CD4-positive, CD25-positive, alpha-beta regulatory T cell (primary cell): ENCODE measurements around the gene SMG6. TPM values are rescaled to one million over a fixed set of nuclear protein-coding genes. Genes with fewer than 3 reads are reported as not detected.

Experiments
- ATAC-seq, 2 donors: fragments of 150-1000 bp; cut with Tn5 transposase; one replicate each; pipeline ENCODE4 v1.10.0; 2021; ENCODE audit warnings: low read depth in 2 of 2, moderate number of reproducible peaks in 2 of 2, moderate library complexity in 1 of 2
- DNase-seq, 3 donors: peaks; one replicate each; pipeline versions ENCODE4 v3.0.0 to v3.0.0-alpha.2; 2012 to 2022; ENCODE audit warnings: mixed read lengths in 1 of 3
- H3K27ac ChIP-seq: one replicate; pipeline ENCODE4 v1.7.0; 2013; ENCODE audit warnings: mild to moderate bottlenecking, low read length; ENCODE audit not compliant: insufficient read depth, poor library complexity, severe bottlenecking
- H3K27me3 ChIP-seq: one replicate; pipeline ENCODE4 v1.7.0; 2013; ENCODE audit warnings: low read length; ENCODE audit not compliant: control insufficient read depth, insufficient read depth
- H3K36me3 ChIP-seq: one replicate; pipeline ENCODE4 v1.7.0; 2013; ENCODE audit warnings: mild to moderate bottlenecking, low read length, moderate library complexity; ENCODE audit not compliant: control insufficient read depth, insufficient read depth
- H3K4me1 ChIP-seq: 2 replicates; pipeline ENCODE4 v1.7.0; 2013; ENCODE audit warnings: mild to moderate bottlenecking, low read length; ENCODE audit not compliant: insufficient read depth, control insufficient read depth, poor library complexity, severe bottlenecking
- H3K4me3 ChIP-seq: one replicate; pipeline ENCODE4 v1.7.0; 2013; ENCODE audit warnings: low read depth, mild to moderate bottlenecking, low read length, moderate library complexity
- H3K9me3 ChIP-seq, 2 experiments: 1 replicate in 1 of 2; 2 replicates in 1 of 2; pipeline ENCODE4 v1.7.0; 2013; ENCODE audit warnings: low read length in 2 of 2, mild to moderate bottlenecking in 1 of 2, moderate library complexity in 1 of 2; ENCODE audit not compliant: control insufficient read depth in 2 of 2
- H3K27ac Mint-ChIP-seq, 3 donors: one replicate each; pipeline ENCODE4 v1.8.0; 2020 to 2022; ENCODE audit warnings: mild to moderate bottlenecking in 3 of 3, mixed read lengths in 3 of 3, moderate library complexity in 2 of 3
- H3K27me3 Mint-ChIP-seq: one replicate; pipeline ENCODE4 v1.8.0; 2022; ENCODE audit warnings: mild to moderate bottlenecking, mixed read lengths
- H3K36me3 Mint-ChIP-seq: one replicate; pipeline ENCODE4 v1.8.0; 2020; ENCODE audit warnings: mixed read lengths
- H3K4me1 Mint-ChIP-seq, 4 donors: one replicate each; pipeline ENCODE4 v1.8.0; 2020 to 2022; ENCODE audit warnings: mixed read lengths in 4 of 4, mild to moderate bottlenecking in 1 of 4
- H3K4me3 Mint-ChIP-seq, 4 donors: one replicate each; pipeline ENCODE4 v1.8.0; 2020 to 2022; ENCODE audit warnings: mild to moderate bottlenecking in 4 of 4, mixed read lengths in 4 of 4, moderate library complexity in 3 of 4
- H3K9me3 Mint-ChIP-seq, 7 donors: one replicate each; pipeline ENCODE4 v1.8.0; 2020 to 2022; ENCODE audit warnings: mixed read lengths in 7 of 7, mild to moderate bottlenecking in 3 of 7, moderate library complexity in 2 of 7
- polyA plus RNA-seq, 4 donors: library from polyadenylated mRNA; unstranded; fragments of 300-500 nt; fragmentation: Illumina TruSeq; gene quantifications; one replicate each; pipeline ENCODE4 v1.2.3, GENCODE V29; 2021
- total RNA-seq: library from RNA; stranded (reverse); gene quantifications from one replicate; pipeline ENCODE4 v1.2.3, GENCODE V29; 2022

Gene SMG6
- total and polyA plus RNA-seq, 5 donors from 2014 or later, result 3.3 to 42.9 (median 4.9) TPM

DNA sequence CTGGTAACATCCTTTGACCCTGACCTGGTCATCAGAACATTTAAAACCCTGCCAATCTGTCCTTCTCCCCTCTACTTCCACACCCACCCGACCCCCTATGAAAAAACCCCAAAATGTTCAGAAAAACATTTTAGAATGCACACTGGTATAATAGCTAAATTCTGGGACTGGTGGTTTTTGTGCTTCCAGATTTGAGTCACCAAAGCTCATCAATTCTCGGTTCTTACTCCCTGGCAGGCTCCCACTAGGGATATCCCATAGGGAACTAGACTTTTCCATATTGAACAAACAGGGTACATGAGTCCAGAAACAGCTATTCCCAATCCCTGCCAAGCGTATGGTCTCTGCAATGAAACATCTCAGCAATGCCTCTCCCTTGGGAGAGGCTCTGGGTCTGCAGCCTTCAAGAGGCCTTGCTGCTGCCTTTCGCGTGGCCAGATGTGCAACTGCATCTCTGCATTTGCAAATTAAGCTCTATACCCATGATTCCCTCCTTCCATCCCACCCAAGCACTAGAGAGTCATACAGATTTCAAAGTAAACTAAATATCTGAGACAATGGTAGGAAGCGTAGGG lies 67.7 kb downstream of the SMG6 start:
- peaks cover 45% of the 10 kb centered on the region for H3K36me3 ChIP-seq

DNA sequence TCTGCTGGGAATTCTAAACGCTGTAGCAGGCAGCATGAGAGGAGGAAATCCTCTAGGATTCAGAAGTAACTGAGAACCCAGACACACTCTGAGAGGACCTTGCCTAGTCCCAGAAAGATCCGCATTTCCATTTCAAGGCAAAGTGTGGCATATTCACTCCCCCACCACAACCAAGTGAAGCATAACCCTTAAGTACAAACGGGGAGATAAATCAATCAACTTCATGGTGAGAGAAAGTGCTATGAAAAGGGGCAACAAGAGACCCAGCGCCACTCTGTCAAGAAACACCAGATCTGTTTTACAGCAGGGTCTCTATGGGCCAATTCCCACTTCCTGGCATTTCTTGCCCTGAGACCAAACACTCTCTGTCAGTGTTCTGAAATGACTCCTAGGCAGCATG lies 68.3 kb downstream of the SMG6 start:
- Mint-ChIP-seq H3K36me3 (peaks cover 9% of the 10 kb centered on the region), H3K4me1 (peaks cover 0 to 14% (median 10%) of the 10 kb centered on the region in 4 donors), H3K27me3 (no peaks in the 10 kb centered on the region), H3K27ac (no peak overlapping the region), H3K9me3 (no peaks in the 10 kb centered on the region), H3K4me3 (no peak overlapping the region)
- no peak for DNase-seq
- Histone ChIP-seq H3K36me3 (peaks cover 42% of the 10 kb centered on the region), H3K9me3 (no peaks in the 10 kb centered on the region), H3K4me1 (no peaks in the 10 kb centered on the region), H3K27ac (no peak overlapping the region), H3K27me3 (no peaks in the 10 kb centered on the region), H3K4me3 (no peak overlapping the region)
- no peak for ATAC-seq

More for the DNA sequence above, 67.7 kb downstream of the SMG6 start:
- Mint-ChIP-seq H3K27ac (no peak overlapping the region), H3K9me3 (no peaks in the 10 kb centered on the region), H3K4me3 (no peak overlapping the region), H3K27me3 (no peaks in the 10 kb centered on the region), H3K4me1 (peaks cover 0 to 14% (median 6%) of the 10 kb centered on the region in 4 donors), H3K36me3 (peaks cover 9% of the 10 kb centered on the region)
- Histone ChIP-seq H3K27ac (no peak overlapping the region), H3K9me3 (no peaks in the 10 kb centered on the region), H3K4me1 (no peaks in the 10 kb centered on the region), H3K27me3 (no peaks in the 10 kb centered on the region), H3K4me3 (no peak overlapping the region)
- ATAC-seq (no peak), DNase-seq (no peak)

DNA sequence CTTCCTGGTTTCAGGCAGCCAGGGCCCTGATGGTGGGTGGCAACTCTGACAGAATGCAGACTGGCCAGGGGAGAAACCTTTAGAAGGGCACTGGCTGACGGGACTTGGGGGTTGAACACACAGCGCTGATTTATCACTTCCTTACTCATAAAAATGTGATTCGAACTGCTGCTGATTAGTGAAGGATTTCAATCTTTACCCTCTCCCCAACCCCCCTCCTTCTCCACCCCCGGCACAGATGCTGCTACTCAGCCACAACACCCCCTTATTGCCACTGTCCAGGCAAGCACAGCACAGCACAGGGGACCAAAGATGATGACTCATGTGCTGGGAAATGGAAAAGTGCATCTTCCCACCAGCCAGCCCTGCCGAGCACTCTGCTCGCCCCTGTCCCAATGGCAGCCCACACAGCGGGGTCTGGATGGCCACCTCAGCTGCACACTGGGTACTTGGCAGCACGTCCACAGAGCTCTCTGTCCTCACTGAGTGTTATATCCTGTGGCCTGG lies 70.1 kb downstream of the SMG6 start:
- Mint-ChIP-seq H3K27me3 (no peaks in the 10 kb centered on the region), H3K4me3 (no peak overlapping the region), H3K4me1 (peaks cover 9 to 18% (median 12%) of the 10 kb centered on the region in 4 donors), H3K27ac (peak overlapping the region in 1 of 3 donors; percentile 9), H3K9me3 (no peaks in the 10 kb centered on the region), H3K36me3 (peaks cover 16% of the 10 kb centered on the region)
- H3K4me1 ChIP-seq, result no peaks in the 10 kb centered on the region
- DNase-seq (no peak), ATAC-seq (no peak)
- H3K36me3 ChIP-seq, result peaks cover 43% of the 10 kb centered on the region
- no peak overlapping the region for H3K27ac ChIP-seq
- H3K4me3 ChIP-seq, result no peak overlapping the region
- no peaks in the 10 kb centered on the region for H3K27me3 ChIP-seq
- no peaks in the 10 kb centered on the region for H3K9me3 ChIP-seq

DNA sequence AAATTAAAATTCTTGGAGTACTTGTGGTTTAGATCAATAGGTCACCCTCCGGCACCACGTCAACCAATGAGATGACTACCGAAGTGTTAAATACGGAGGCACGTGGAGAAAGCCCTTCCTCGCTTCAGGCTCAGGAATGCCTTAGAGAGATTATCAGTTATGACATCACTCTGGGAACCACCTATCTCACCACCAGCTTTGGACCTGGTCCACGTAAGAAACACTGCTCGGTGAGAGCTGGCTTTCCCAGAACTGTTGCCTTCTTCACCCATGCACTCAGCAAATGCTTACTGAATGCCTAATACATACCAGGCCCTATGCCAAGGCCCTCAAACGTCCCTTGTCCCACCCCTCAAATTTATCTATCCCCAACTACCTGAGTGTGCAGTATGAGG lies 71.3 kb downstream of the SMG6 start:
- ATAC-seq (no peak), DNase-seq (no peak)
- Mint-ChIP-seq H3K27me3 (no peaks in the 10 kb centered on the region), H3K9me3 (no peaks in the 10 kb centered on the region), H3K27ac (peak overlapping the region in 1 of 3 donors; percentile 29), H3K4me1 (peaks cover 9 to 20% (median 14%) of the 10 kb centered on the region in 4 donors), H3K4me3 (no peak overlapping the region), H3K36me3 (peaks cover 16% of the 10 kb centered on the region)
- Histone ChIP-seq H3K27me3 (no peaks in the 10 kb centered on the region), H3K27ac (no peak overlapping the region), H3K4me1 (no peaks in the 10 kb centered on the region), H3K4me3 (no peak overlapping the region), H3K9me3 (no peaks in the 10 kb centered on the region), H3K36me3 (peaks cover 31% of the 10 kb centered on the region)

DNA sequence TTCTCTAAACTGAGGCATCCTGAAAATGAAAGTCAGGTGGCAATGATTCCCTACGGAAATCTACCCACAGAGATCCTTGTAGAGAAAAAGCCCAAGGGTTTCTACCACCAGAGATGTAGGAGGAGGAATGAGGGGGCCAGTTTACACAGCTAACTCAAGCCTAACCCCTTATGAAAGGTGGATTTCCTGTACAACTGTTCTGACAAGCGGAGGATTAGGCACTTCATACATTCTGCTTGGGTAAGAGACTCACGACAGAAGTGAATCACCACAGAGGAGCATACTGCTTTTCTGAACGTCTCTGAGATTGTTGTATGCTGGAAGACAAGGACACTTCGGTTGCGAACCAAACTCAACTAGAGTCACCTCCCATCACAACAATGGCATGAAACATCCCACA lies 72.7 kb downstream of the SMG6 start:
- no peaks in the 10 kb centered on the region for H3K4me1 ChIP-seq
- Mint-ChIP-seq H3K4me1 (peaks cover 9 to 20% (median 14%) of the 10 kb centered on the region in 4 donors), H3K27ac (peak overlapping the region in 1 of 3 donors; percentile 41), H3K9me3 (no peaks in the 10 kb centered on the region), H3K36me3 (peaks cover 16% of the 10 kb centered on the region), H3K4me3 (no peak overlapping the region), H3K27me3 (no peaks in the 10 kb centered on the region)
- no peak overlapping the region for H3K27ac ChIP-seq
- H3K27me3 ChIP-seq, result no peaks in the 10 kb centered on the region
- peaks cover 28% of the 10 kb centered on the region for H3K36me3 ChIP-seq
- no peaks in the 10 kb centered on the region for H3K9me3 ChIP-seq
- DNase-seq (no peak), ATAC-seq (no peak)
- no peak overlapping the region for H3K4me3 ChIP-seq

DNA sequence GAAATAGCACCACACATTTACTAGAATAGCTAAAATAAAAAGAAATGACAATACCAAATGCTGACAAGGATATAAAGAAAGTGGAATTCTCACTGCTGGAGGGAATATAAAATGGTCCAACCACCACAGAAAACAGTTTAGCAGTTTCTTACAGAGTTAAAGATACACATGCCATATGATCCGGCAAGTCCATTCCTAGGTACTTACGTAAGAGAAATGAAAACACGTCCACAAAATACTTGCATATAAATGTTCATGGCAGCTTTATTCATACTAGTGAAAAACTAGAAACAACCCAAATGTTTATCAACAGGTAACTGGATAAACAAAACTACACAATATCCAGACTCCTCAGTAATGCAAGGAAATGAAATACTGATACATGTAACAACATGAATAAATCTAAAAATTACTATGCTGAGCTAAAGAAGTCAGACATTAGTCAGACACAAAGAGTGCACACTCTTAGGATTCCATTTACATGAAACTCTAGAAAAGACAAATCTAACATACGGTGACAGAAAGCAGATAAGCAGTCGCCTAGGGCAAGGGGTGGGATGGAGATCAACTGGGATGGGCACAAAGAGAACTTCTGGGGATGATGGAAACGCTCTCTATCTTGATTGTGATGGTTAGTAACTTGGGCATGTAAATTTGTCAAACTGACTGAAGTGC lies 76.4 kb downstream of the SMG6 start:
- DNase-seq, result no peak
- Histone ChIP-seq H3K36me3 (peaks cover 8% of the 10 kb centered on the region), H3K9me3 (no peaks in the 10 kb centered on the region), H3K4me1 (no peaks in the 10 kb centered on the region), H3K27me3 (no peaks in the 10 kb centered on the region), H3K27ac (no peak overlapping the region), H3K4me3 (no peak overlapping the region)
- Mint-ChIP-seq H3K4me1 (peaks cover 9 to 36% (median 25%) of the 10 kb centered on the region in 4 donors), H3K27ac (peak overlapping the region in 1 of 3 donors; percentile 49), H3K27me3 (no peaks in the 10 kb centered on the region), H3K9me3 (no peaks in the 10 kb centered on the region), H3K36me3 (peaks cover 20% of the 10 kb centered on the region), H3K4me3 (no peak overlapping the region)
- ATAC-seq, result no peak

DNA sequence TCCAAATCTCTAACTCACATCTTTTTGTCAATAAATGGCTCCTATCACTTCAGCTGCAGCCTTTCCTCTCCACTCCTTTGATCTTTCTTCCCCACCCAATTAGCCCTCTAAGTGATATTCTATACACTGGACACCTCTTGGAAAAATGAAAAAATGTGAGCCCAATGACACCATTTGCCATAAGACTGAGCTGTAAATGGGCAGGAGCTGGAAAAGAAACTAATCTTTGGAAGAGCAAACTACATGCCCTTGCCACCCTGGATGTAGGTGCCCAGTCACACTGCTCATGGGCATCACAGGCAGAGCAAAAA lies 80.0 kb downstream of the SMG6 start:
- Histone ChIP-seq H3K27ac (no peak overlapping the region), H3K27me3 (no peaks in the 10 kb centered on the region), H3K36me3 (peaks cover 5% of the 10 kb centered on the region), H3K4me1 (no peaks in the 10 kb centered on the region), H3K9me3 (no peaks in the 10 kb centered on the region), H3K4me3 (no peak overlapping the region)
- H3K9me3 Mint-ChIP-seq, result no peaks in the 10 kb centered on the region
- peaks cover 10% of the 10 kb centered on the region for H3K36me3 Mint-ChIP-seq
- peak overlapping the region in 1 of 3 donors; percentile 1 for H3K27ac Mint-ChIP-seq
- ATAC-seq, result no peak
- H3K4me3 Mint-ChIP-seq, result no peak overlapping the region
- DNase-seq, result no peak
- no peaks in the 10 kb centered on the region for H3K27me3 Mint-ChIP-seq
- peaks cover 0 to 23% (median 13%) of the 10 kb centered on the region in 4 donors for H3K4me1 Mint-ChIP-seq
